Right lobe of liver (tissue), 4 donors: ENCODE measurements around the gene MYO5A.

Experiments used
- CTCF ChIP-seq, 4 donors: fragments of 200-600 bp in 3 of 4; fragments of 450-650 bp in 1 of 4; IDR thresholded peaks; one replicate each; pipeline versions ENCODE4 v1.5.1 to v1.8.0; 2016 to 2022; ENCODE audit warnings: antibody characterized with exemption in 4 of 4, mild to moderate bottlenecking in 2 of 4
- POLR2A ChIP-seq: fragments of 450-650 bp; IDR thresholded peaks from one replicate; pipeline ENCODE4 v1.6.1; 2017; ENCODE audit warnings: antibody characterized with exemption, mild to moderate bottlenecking
- donor health status: DM: no; HTN: no; CAD: no.
- donor health status: DM: no; HTN: no; CAD: no.
- donor health status: DM: no; HTN: yes; CAD: no.

GRCh38 chr15:52357949-52358348 lies 170.7 kb downstream of the MYO5A start:
- no peak for TF ChIP-seq CTCF (IDR thresholded peaks at IDR 0.05)
- no peak for TF ChIP-seq POLR2A
